Esophagus muscularis mucosa (tissue), 4 donors: ENCODE measurements around the gene PRR5L.

Experiments
- CTCF ChIP-seq, 3 experiments: fragments of 200-600 bp in 2 of 3; fragments of 450-650 bp in 1 of 3; sonication (generic) in 2 of 3; IDR thresholded peaks; one replicate each; pipeline ENCODE4 v1.5.1; 2017 to 2019; ENCODE audit warnings: antibody characterized with exemption in 3 of 3, mild to moderate bottlenecking in 2 of 3, moderate library complexity in 1 of 3
- EP300 ChIP-seq: sonication (generic); formaldehyde crosslinking; IDR thresholded peaks from one replicate; pipeline ENCODE4 v1.6.1; 2017; ENCODE audit warnings: antibody characterized with exemption
- POLR2A ChIP-seq: fragments of 450-650 bp; IDR thresholded peaks from one replicate; pipeline ENCODE4 v1.6.1; 2017; ENCODE audit warnings: antibody characterized with exemption, moderate library complexity, mild to moderate bottlenecking, low read depth
- POLR2AphosphoS5 ChIP-seq, 2 donors: sonication (generic); formaldehyde crosslinking; IDR thresholded peaks; one replicate each; pipeline ENCODE4 v1.6.1; 2017; ENCODE audit warnings: antibody characterized with exemption in 2 of 2

GRCh38 chr11:36493332-36493731 lies 197.2 kb downstream of the PRR5L start:
- TF ChIP-seq CTCF (IDR thresholded peaks at IDR 0.05) (no peak), EP300 (no peak), POLR2AphosphoS5 (IDR thresholded peaks at IDR 0.05) (no peak), POLR2A (no peak)
